Neural cell (in vitro differentiated cells): Measurements from ENCODE around the gene TPRA1. TPM values are rescaled to one million over a fixed set of nuclear protein-coding genes. Genes with fewer than 3 reads are reported as not detected.

ENCODE experiments used
- H2AFZ ChIP-seq: fragments of 200-600, 300-800 bp; sonication (generic), shearing (Covaris generic); 2 replicates; pipeline ENCODE4 v1.6.0; 2014; ENCODE audit warnings: low read depth, mild to moderate bottlenecking, antibody characterized with exemption, low read length, moderate library complexity
- H3F3A ChIP-seq: fragments of 200-600 bp; shearing (Covaris generic); 2 replicates; pipeline ENCODE4 v1.6.1; 2016; ENCODE audit warnings: mild to moderate bottlenecking, moderate library complexity, mixed read lengths, antibody characterized with exemption, low read length; ENCODE audit not compliant: insufficient read depth, poor library complexity, severe bottlenecking
- H3K27ac ChIP-seq: fragments of 200-600, 300-800 bp; sonication (generic), shearing (Covaris generic); 2 replicates; pipeline ENCODE4 v1.5.1; 2014; ENCODE audit warnings: mild to moderate bottlenecking, low read length, moderate library complexity
- H3K27me3 ChIP-seq: fragments of 300-800, 200-600 bp; sonication (generic), shearing (Covaris generic); 2 replicates; pipeline ENCODE4 v1.6.0; 2014; ENCODE audit warnings: mild to moderate bottlenecking, low read depth, low read length, moderate library complexity; ENCODE audit not compliant: insufficient read depth
- H3K36me3 ChIP-seq: fragments of 300-800, 200-600 bp; sonication (generic), shearing (Covaris generic); 2 replicates; pipeline ENCODE4 v1.5.1; 2014; ENCODE audit warnings: mild to moderate bottlenecking, antibody characterized with exemption, low read length, moderate library complexity; ENCODE audit not compliant: insufficient read depth
- H3K4me2 ChIP-seq: fragments of 300-800, 200-600 bp; sonication (generic), shearing (Covaris generic); 2 replicates; pipeline ENCODE4 v1.6.0; 2014; ENCODE audit warnings: mild to moderate bottlenecking, low read length
- H3K4me3 ChIP-seq: fragments of 300-800, 200-600 bp; sonication (generic), shearing (Covaris generic); 2 replicates; pipeline ENCODE4 v1.5.1; 2014; ENCODE audit warnings: mild to moderate bottlenecking, low read length, moderate library complexity
- H3K79me2 ChIP-seq: fragments of 200-600 bp; shearing (Covaris generic); replicated peaks from 2 replicates; pipeline ENCODE4 v1.6.0; 2014; ENCODE audit warnings: mild to moderate bottlenecking, low read length, moderate library complexity; ENCODE audit not compliant: insufficient read depth
- H3K9ac ChIP-seq: fragments of 300-800, 200-600 bp; sonication (generic), shearing (Covaris generic); 2 replicates; pipeline ENCODE4 v1.6.1; 2016; ENCODE audit warnings: mild to moderate bottlenecking, low read length, mixed read lengths
- H3K9me2 ChIP-seq: fragments of 200-600 bp; shearing (Covaris generic); 2 replicates; pipeline ENCODE4 v1.6.1; 2016; ENCODE audit warnings: mild to moderate bottlenecking, low read length, mixed read lengths; ENCODE audit not compliant: insufficient read depth
- H3K9me3 ChIP-seq: fragments of 200-600, 300-800 bp; sonication (generic), shearing (Covaris generic); 2 replicates; pipeline ENCODE4 v1.6.1; 2016; ENCODE audit warnings: mild to moderate bottlenecking, mixed run types, low read length, moderate library complexity, mixed read lengths
- H4K20me1 ChIP-seq: fragments of 200-600 bp; shearing (Covaris generic); 2 replicates; pipeline ENCODE4 v1.6.1; 2016; ENCODE audit warnings: mild to moderate bottlenecking, mixed run types; ENCODE audit not compliant: insufficient read depth
- EP300 ChIP-seq: fragments of 450-650 bp; conservative IDR thresholded peaks from 2 replicates; pipeline ENCODE4 v1.6.1; 2014; ENCODE audit warnings: antibody characterized with exemption, mild to moderate bottlenecking, moderate library complexity; ENCODE audit not compliant: poor library complexity, severe bottlenecking
- EZH2 ChIP-seq: fragments of 200-600, 300-800 bp; shearing (Covaris generic), sonication (generic); IDR thresholded peaks from 2 replicates; pipeline ENCODE4 v1.6.1; 2014; ENCODE audit warnings: antibody characterized with exemption, low read length, borderline replicate concordance, mild to moderate bottlenecking; ENCODE audit not compliant: insufficient read depth, poor library complexity, severe bottlenecking
- MXI1 ChIP-seq: fragments of 450-650 bp; conservative IDR thresholded peaks from 2 replicates; pipeline ENCODE4 v1.6.1; 2014; ENCODE audit warnings: antibody characterized with exemption, mild to moderate bottlenecking; ENCODE audit not compliant: poor library complexity, severe bottlenecking
- POLR2AphosphoS5 ChIP-seq: IDR thresholded peaks from 2 replicates; pipeline ENCODE4 v1.6.1; 2012
- RAD21 ChIP-seq: fragments of 450-650 bp; conservative IDR thresholded peaks from 2 replicates; pipeline ENCODE4 v1.6.1; 2014; ENCODE audit warnings: antibody characterized with exemption, mild to moderate bottlenecking, moderate library complexity
- REST ChIP-seq: IDR thresholded peaks from 2 replicates; pipeline ENCODE4 v1.6.1; 2012; ENCODE audit warnings: borderline replicate concordance
- SMC3 ChIP-seq: fragments of 450-650 bp; conservative IDR thresholded peaks from 2 replicates; pipeline ENCODE4 v1.6.1; 2014; ENCODE audit warnings: antibody characterized with exemption, mild to moderate bottlenecking, moderate library complexity; ENCODE audit not compliant: poor library complexity
- polyA plus RNA-seq: library from polyadenylated mRNA; depleted of rRNA; stranded (reverse); fragments of >200 nt; gene quantifications from 2 replicates; pipeline ENCODE4 v1.2.3, GENCODE V29; 2014
- TF ChIP-seq, protein P1 (sequence below): fragments of 450-650 bp; IDR thresholded peaks from 2 replicates; pipeline ENCODE4 v1.5.1; 2014; ENCODE audit warnings: antibody characterized with exemption, mild to moderate bottlenecking, moderate library complexity; ENCODE audit not compliant: poor library complexity, severe bottlenecking

TPRA1 gene
- polyA plus RNA-seq, 1 donor from 2014 or later, result 26.5 TPM

GRCh38 chr3:127593178-127593577 is 2.6 kb upstream of the TPRA1 start:
- TF ChIP-seq RAD21, result no peak
- H3K27ac ChIP-seq, result no peak overlapping the region
- H2AFZ ChIP-seq, result no peak overlapping the region
- no peak overlapping the region for H3K9ac ChIP-seq
- peaks cover 12% of the 10 kb centered on the region for H3K79me2 ChIP-seq
- H3K9me2 ChIP-seq, result no peaks in the 10 kb centered on the region
- H3K27me3 ChIP-seq, result no peaks in the 10 kb centered on the region
- H3K4me3 ChIP-seq, result no peak overlapping the region
- no peaks in the 10 kb centered on the region for H4K20me1 ChIP-seq
- no peak overlapping the region for H3K4me2 ChIP-seq
- no peaks in the 10 kb centered on the region for H3F3A ChIP-seq
- no peaks in the 10 kb centered on the region for H3K9me3 ChIP-seq
- H3K36me3 ChIP-seq, result no peaks in the 10 kb centered on the region

DNA sequence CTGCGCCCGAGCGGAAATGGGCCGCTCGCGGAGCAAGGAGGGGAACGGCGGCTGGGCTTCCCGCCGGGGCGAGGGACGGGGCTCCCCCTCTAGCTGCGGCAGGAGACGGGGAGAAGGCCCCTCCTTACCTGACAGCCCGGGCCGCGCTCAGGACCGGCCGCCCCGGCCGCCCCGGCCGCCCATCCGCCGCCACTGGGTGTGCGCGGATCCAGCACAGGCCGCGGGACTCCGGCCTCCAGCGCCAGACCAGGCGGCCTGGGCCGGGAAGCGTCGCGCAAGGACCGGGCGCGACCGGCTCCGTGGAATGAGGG is 296 bp downstream of the TPRA1 start:
- peak overlapping the region; percentile 78 for H3K9ac ChIP-seq
- peak overlapping the region; percentile 54 for H3K27ac ChIP-seq
- H4K20me1 ChIP-seq, result no peaks in the 10 kb centered on the region
- H3K4me2 ChIP-seq, result no peak overlapping the region
- H3K9me2 ChIP-seq, result no peaks in the 10 kb centered on the region
- H3K27me3 ChIP-seq, result no peaks in the 10 kb centered on the region
- no peak overlapping the region for H2AFZ ChIP-seq
- H3K4me3 ChIP-seq, result peak overlapping the region; percentile 89
- H3K9me3 ChIP-seq, result no peaks in the 10 kb centered on the region
- TF ChIP-seq REST (no peak), EZH2 (no peak), MXI1 (no peak), EP300 (no peak)
- peaks cover 12% of the 10 kb centered on the region for H3K79me2 ChIP-seq
- H3K36me3 ChIP-seq, result no peaks in the 10 kb centered on the region
- H3F3A ChIP-seq, result no peaks in the 10 kb centered on the region

DNA sequence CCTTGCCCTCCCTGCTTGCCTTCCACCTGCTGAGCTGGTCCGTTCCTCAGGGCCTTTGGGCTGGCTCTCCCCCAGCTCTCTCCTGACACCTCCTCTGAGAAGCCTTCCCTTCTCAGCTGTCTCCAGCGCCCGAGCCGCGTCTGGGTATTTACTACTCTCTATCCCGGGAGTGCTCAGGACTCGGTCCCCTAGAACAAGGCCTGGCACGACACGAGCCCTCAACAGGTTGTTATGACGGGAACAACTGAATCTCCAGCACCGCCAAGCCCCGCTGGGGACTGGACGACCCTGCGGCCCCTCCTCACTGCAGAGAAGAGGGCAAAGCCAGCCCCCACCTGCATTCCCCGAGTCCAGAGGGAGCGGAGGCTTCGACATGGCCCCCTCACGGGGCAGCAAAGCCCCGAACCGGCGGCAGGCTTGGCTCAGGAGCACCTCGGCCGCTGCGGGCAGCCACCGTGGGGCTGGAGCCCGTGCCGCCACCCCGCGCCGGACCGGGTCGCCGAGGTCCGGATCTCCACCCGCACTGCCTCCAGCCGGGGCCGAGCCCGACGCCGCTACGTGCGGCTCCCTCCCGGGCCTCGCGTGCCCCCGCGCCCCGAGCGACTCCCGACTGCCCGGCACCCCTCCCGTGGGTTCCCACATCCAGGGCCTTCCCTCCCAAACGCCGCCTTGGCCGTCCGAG is 792 bp downstream of the TPRA1 start:
- H3K27ac ChIP-seq, result peak overlapping the region; percentile 54
- no peaks in the 10 kb centered on the region for H3K9me3 ChIP-seq
- peak overlapping the region; percentile 89 for H3K4me3 ChIP-seq
- H3K9me2 ChIP-seq, result no peaks in the 10 kb centered on the region
- no peak overlapping the region for H2AFZ ChIP-seq
- H3K36me3 ChIP-seq, result no peaks in the 10 kb centered on the region
- peaks cover 12% of the 10 kb centered on the region for H3K79me2 ChIP-seq
- no peaks in the 10 kb centered on the region for H3F3A ChIP-seq
- H3K9ac ChIP-seq, result peak overlapping the region; percentile 78
- no peaks in the 10 kb centered on the region for H4K20me1 ChIP-seq
- H3K4me2 ChIP-seq, result peak overlapping the region; percentile 59
- TF ChIP-seq, protein P1, sequence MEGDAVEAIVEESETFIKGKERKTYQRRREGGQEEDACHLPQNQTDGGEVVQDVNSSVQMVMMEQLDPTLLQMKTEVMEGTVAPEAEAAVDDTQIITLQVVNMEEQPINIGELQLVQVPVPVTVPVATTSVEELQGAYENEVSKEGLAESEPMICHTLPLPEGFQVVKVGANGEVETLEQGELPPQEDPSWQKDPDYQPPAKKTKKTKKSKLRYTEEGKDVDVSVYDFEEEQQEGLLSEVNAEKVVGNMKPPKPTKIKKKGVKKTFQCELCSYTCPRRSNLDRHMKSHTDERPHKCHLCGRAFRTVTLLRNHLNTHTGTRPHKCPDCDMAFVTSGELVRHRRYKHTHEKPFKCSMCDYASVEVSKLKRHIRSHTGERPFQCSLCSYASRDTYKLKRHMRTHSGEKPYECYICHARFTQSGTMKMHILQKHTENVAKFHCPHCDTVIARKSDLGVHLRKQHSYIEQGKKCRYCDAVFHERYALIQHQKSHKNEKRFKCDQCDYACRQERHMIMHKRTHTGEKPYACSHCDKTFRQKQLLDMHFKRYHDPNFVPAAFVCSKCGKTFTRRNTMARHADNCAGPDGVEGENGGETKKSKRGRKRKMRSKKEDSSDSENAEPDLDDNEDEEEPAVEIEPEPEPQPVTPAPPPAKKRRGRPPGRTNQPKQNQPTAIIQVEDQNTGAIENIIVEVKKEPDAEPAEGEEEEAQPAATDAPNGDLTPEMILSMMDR, result no peak
- TF ChIP-seq EP300 (no peak), SMC3 (peak; percentile 6), MXI1 (peak; percentile 22), POLR2AphosphoS5 (no peak), EZH2 (no peak)
- H3K27me3 ChIP-seq, result no peaks in the 10 kb centered on the region
